ENCODE results near the gene TRIM45.
"Not testable (repeated sequence)": the region's sequence is repeated elsewhere in the genome, so short reads cannot be mapped to it uniquely, and the experiment has no call there.

DNA sequence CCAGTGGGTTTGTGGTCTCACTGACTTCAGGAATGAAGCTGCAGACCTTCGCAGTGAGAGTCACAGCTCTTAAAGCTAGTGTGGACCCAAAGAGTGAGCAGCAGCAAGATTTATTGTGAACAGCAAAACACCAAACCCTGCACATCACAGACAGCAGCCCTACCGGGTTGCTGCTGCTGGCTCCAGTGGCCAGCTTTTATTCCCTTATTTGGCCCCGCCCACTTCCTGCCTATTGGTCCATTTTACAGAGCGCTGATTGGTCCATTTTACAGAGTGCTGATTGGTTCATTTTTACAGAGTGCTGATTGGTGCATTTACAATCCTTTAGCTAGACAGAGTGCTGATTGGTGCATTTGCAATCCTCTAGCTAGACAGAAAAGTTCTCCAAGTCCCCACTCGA is 29.8 kb upstream of the TRIM45 start:
- TF ChIP-seq PAX5 (IDR thresholded peaks at IDR 0.05; ENCODE audit: insufficient read depth, low read length, severe bottlenecking); POLR2AphosphoS5 (IDR thresholded peaks at IDR 0.05; ENCODE audit: low read depth, low read length); POLR2A (IDR thresholded peaks at IDR 0.05; ENCODE audit: low read depth, low read length); SPI1 (IDR thresholded peaks at IDR 0.05; ENCODE audit: low read depth, low read length); TAF1 (IDR thresholded peaks at IDR 0.05; ENCODE audit: low read depth, low read length): not testable (repeated sequence)

Data from GM12891 (cell line).